Activated CD4-positive, alpha-beta T cell treated with anti-CD3 and anti-CD28 coated beads, Interleukin-2, amount 50 U/mL, for 48 hours (primary cell): Measurements from ENCODE around the gene MIAT.
"Not testable (repeated sequence)": the region's sequence is repeated elsewhere in the genome, so short reads cannot be mapped to it uniquely, and the experiment has no call there.

ENCODE experiments used
- DNase-seq, 2 experiments: peaks; one replicate each; pipeline ENCODE4 v3.0.0-alpha.2; 2020

Gene MIAT

DNA sequence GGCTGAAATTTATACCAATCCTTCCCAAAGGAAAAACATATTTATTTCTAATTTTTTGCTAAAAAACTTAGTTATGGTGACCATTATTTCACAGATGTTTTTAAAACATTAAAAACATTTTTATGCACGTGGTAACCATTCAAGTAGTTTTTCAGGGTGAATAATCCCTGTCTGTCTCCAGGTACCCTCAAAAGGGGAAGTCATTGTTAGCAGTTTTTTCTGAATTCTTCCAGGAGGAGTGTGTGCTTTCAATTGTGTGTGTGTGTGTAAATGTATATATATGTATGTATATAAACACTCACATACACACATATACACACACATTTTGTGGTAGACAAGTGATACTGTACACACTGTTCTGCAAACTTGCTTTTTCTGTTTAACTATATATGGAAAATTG, 43.9 kb downstream of the MIAT start:
- no peak for DNase-seq

- DNase-seq = no peak
These were observed 45.8 kb downstream of the MIAT start for GRCh38 chr22:26702906-26703830.

GRCh38 chr22:26705379-26705778, 48.0 kb downstream of the MIAT start:
- not testable (repeated sequence) for DNase-seq

- DNase-seq = no peak
These were observed 49.7 kb downstream of the MIAT start for GRCh38 chr22:26707090-26707489.

- DNase-seq = no peak
These were observed 50.2 kb downstream of the MIAT start for GRCh38 chr22:26707581-26707980.

DNA sequence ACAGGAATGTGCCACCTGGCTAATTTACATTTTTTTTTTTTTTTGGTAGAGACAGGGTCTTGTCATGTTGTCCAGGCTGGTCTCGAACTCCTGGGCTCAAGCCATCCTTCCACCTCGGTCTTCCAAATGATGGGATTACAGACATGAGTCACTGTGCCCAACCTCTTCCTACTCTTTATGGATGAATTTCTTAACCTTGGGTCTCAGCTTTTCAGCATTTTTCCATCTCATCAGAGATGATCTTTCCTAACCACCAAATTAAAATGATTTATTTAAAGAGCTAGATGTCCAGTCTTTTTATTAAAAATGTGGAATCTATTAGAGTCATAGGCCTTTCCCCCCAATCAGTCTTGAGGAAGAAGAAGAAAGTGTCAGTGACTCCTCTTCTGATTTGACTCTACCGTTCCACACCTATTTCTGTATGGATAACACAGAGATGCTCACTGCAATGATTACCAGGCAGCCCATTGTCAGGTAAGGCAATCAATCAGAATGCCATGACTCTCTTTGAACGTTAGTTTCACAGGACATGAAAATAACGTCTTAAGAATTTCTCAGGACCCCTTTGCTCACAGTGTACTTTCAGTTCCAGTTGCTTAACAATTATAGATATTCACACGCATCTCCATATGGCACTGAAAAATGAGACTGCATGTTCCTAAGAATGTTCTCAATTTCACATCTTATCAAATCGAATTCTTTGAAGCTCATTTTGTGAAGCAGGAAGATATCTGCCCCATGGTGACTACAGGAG, 51.0 kb downstream of the MIAT start:
- no peak for DNase-seq

GRCh38 chr22:26709617-26710390, 52.4 kb downstream of the MIAT start:
- no peak for DNase-seq

GRCh38 chr22:26711205-26711963, 54.0 kb downstream of the MIAT start:
- DNase-seq = no peak

GRCh38 chr22:26712158-26712557, 54.8 kb downstream of the MIAT start:
- no peak for DNase-seq

GRCh38 chr22:26713823-26714449, 56.5 kb downstream of the MIAT start:
- no peak for DNase-seq

DNA sequence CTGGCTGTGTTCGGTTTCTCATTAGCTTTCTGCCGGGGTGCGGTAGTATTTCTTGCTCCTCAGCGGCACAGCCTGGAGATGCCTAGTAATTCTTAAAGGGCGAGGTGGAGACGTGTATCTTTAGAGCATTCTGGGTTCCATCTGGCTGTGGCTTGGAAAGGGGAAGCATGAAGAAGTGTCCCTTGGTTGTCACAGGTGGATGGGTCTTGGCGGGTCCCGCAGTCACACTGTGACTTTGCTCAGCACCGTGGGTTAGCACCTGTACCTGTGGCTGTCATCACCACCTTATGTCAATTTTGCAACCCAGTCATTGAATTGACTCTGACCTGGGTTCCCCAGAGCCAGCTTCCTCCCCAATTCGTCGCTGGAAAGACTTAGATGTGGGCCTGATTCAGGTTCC, 57.6 kb downstream of the MIAT start:
- DNase-seq = no peak

DNA sequence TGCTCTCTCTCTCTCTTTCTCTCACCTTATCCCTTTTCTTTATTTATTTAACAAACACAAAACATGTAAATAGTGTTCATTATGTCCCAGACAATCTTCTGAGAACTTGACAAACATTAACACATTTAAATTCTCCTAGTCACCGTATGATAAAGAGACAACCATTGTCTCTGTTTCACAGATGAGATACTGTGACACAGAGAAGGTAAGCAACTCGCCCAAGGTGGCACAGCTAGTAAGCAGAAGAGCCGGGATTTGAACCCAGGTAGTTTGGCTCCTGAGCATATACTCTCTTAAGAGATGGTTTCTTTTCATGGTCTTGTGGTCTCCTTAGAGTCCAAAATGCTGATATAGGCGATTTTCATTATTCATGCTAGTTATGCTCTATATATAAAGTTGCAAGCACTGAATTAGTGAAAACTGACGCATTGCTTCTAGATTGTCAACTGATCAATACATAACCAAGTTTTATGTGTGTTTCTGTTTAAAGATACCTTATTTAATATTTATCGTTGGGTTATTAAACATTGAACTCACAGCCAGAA, 58.1 kb downstream of the MIAT start:
- no peak for DNase-seq

- DNase-seq = no peak
These were observed 61.1 kb downstream of the MIAT start for GRCh38 chr22:26718488-26718887.

GRCh38 chr22:26718905-26719304, 61.5 kb downstream of the MIAT start:
- DNase-seq = no peak

- no peak for DNase-seq
These were observed 64.8 kb downstream of the MIAT start for GRCh38 chr22:26722159-26722558.

DNA sequence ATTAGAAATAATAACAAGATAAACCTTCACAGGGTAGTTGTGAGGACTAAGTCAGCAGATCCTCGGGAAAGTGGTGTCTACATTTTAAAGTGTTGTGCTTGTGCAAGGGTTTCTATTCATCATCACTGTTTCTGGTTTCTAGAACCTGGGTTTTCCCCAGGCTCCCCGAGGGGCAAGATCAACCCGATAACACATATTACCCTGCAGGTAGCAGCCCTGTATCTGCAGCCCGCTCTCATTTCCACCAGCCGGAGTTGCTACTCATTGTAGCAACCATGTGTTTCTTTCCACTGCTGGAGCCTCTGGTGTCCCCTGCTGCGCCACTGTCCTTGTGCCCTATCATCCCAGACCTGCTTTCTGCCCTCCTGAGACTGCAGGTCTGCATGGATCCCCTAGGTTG, 67.0 kb downstream of the MIAT start:
- DNase-seq = no peak

- DNase-seq = no peak
These were observed 67.8 kb downstream of the MIAT start for GRCh38 chr22:26725012-26725676.
